Measurements from ENCODE around the gene GSTM3.
"Not testable (repeated sequence)": the region's sequence is repeated elsewhere in the genome, so short reads cannot be mapped to it uniquely, and the experiment has no call there.

The GSTM3 gene

GRCh38 chr1:109725510-109725909 lies 15.3 kb downstream of the GSTM3 start:
- no peak for DNase-seq

GRCh38 chr1:109724933-109725332 lies 15.9 kb downstream of the GSTM3 start:
- no peak for DNase-seq

GRCh38 chr1:109722908-109723691 lies 17.7 kb downstream of the GSTM3 start:
- DNase-seq: no peak

GRCh38 chr1:109721971-109722370 lies 18.9 kb downstream of the GSTM3 start:
- no peak for DNase-seq

- DNase-seq: no peak
Measured at GRCh38 chr1:109721042-109721441, 19.8 kb downstream of the GSTM3 start.

- DNase-seq: no peak
Measured at GRCh38 chr1:109719337-109719837, 21.5 kb downstream of the GSTM3 start.

- no peak for DNase-seq
Measured at GRCh38 chr1:109718495-109718894, 22.3 kb downstream of the GSTM3 start.

GRCh38 chr1:109717729-109718128 lies 23.1 kb downstream of the GSTM3 start:
- DNase-seq: no peak

- no peak for DNase-seq
Measured at GRCh38 chr1:109716570-109717090, 24.2 kb downstream of the GSTM3 start.

GRCh38 chr1:109716121-109716520 lies 24.7 kb downstream of the GSTM3 start:
- DNase-seq: no peak

- no peak for DNase-seq
Measured at GRCh38 chr1:109714661-109715372, 26.0 kb downstream of the GSTM3 start.

GRCh38 chr1:109713636-109714035 lies 27.2 kb downstream of the GSTM3 start:
- DNase-seq: no peak

GRCh38 chr1:109712321-109712864 lies 28.4 kb downstream of the GSTM3 start:
- DNase-seq: no peak

- not testable (repeated sequence) for DNase-seq
Measured at GRCh38 chr1:109711593-109712320, 29.1 kb downstream of the GSTM3 start, which contains the start of gene GSTM5. Gene GSTM5 (plus strand): TSS chr1:109712251. CDS start chr1:109712313, 62 bp downstream.

- not testable (repeated sequence) for DNase-seq
Measured at GRCh38 chr1:109709822-109710221, 31.0 kb downstream of the GSTM3 start.

GRCh38 chr1:109708949-109709348 lies 31.9 kb downstream of the GSTM3 start:
- DNase-seq: not testable (repeated sequence)

- no peak for DNase-seq
Measured at GRCh38 chr1:109705411-109705810, 35.4 kb downstream of the GSTM3 start.

- DNase-seq: no peak
Measured at GRCh38 chr1:109704173-109704572, 36.7 kb downstream of the GSTM3 start.

GRCh38 chr1:109702940-109703339 lies 37.9 kb downstream of the GSTM3 start:
- not testable (repeated sequence) for DNase-seq

- DNase-seq: not testable (repeated sequence)
Measured at GRCh38 chr1:109697861-109698260, 43.0 kb downstream of the GSTM3 start.

GRCh38 chr1:109697066-109697465 lies 43.8 kb downstream of the GSTM3 start:
- no peak for DNase-seq

- not testable (repeated sequence) for DNase-seq
Measured at GRCh38 chr1:109695138-109695537, 45.7 kb downstream of the GSTM3 start.

GRCh38 chr1:109694400-109694799 lies 46.4 kb downstream of the GSTM3 start:
- not testable (repeated sequence) for DNase-seq

Measured in RPMI8226 (cell line).